Gastroesophageal sphincter (tissue), 3 donors: Measurements from ENCODE around the gene ZNF286A.
"Not testable (repeated sequence)": the region's sequence is repeated elsewhere in the genome, so short reads cannot be mapped to it uniquely, and the experiment has no call there.

Experiments used
- CTCF ChIP-seq, 4 experiments: fragments of 200-600 bp in 2 of 4; fragments of 450-650 bp in 2 of 4; sonication (generic) in 1 of 4; IDR thresholded peaks; one replicate each; pipeline ENCODE4 v1.5.1; 2017 to 2019; ENCODE audit warnings: antibody characterized with exemption in 4 of 4, mild to moderate bottlenecking in 2 of 4, moderate library complexity in 2 of 4
- POLR2A ChIP-seq, 2 donors: fragments of 450-650 bp; IDR thresholded peaks; one replicate each; pipeline ENCODE4 v1.6.1; 2017; ENCODE audit warnings: antibody characterized with exemption in 2 of 2, mild to moderate bottlenecking in 2 of 2, moderate library complexity in 1 of 2

- not testable (repeated sequence) for TF ChIP-seq CTCF, POLR2A (IDR thresholded peaks at IDR 0.05)
Observed at GRCh38 chr17:15704813-15705212, 5.3 kb downstream of the ZNF286A start.
